Activated naive CD8-positive, alpha-beta T cell treated with anti-CD3 and anti-CD28 coated beads, Interleukin-2, amount 50 U/mL, for 24 hours (primary cell): ENCODE results near the gene GABPB2.

Source experiments
- ATAC-seq: fragments of 150-1000 bp; cut with Tn5 transposase; one replicate; pipeline ENCODE4 v1.10.0; 2021
- DNase-seq: peaks from one replicate; pipeline ENCODE4 v3.0.0; 2021
- H3K27ac Mint-ChIP-seq: one replicate; pipeline ENCODE4 v1.8.0; 2021; ENCODE audit warnings: mild to moderate bottlenecking, mixed read lengths
- H3K27me3 Mint-ChIP-seq: one replicate; pipeline ENCODE4 v1.8.0; 2021; ENCODE audit warnings: mixed read lengths
- H3K36me3 Mint-ChIP-seq: one replicate; pipeline ENCODE4 v1.8.0; 2021; ENCODE audit warnings: low read depth, mixed read lengths
- H3K4me1 Mint-ChIP-seq: one replicate; pipeline ENCODE4 v1.8.0; 2021; ENCODE audit warnings: mixed read lengths
- H3K4me3 Mint-ChIP-seq: one replicate; pipeline ENCODE4 v1.8.0; 2021; ENCODE audit warnings: mild to moderate bottlenecking, moderate library complexity, mixed read lengths
- H3K9me3 Mint-ChIP-seq: one replicate; pipeline ENCODE4 v1.8.0; 2021; ENCODE audit warnings: mixed read lengths

GABPB2 gene

GRCh38 chr1:151051356-151052009 is 19.1 kb upstream of the GABPB2 start:
- H3K27me3 Mint-ChIP-seq = no peaks in the 10 kb centered on the region
- no peak overlapping the region for H3K4me3 Mint-ChIP-seq
- peaks cover 57% of the 10 kb centered on the region for H3K4me1 Mint-ChIP-seq
- H3K27ac Mint-ChIP-seq = peak overlapping the region; percentile 25
- no peaks in the 10 kb centered on the region for H3K9me3 Mint-ChIP-seq
- ATAC-seq = no peak
- no peak for DNase-seq
- peaks cover 63% of the 10 kb centered on the region for H3K36me3 Mint-ChIP-seq

DNA sequence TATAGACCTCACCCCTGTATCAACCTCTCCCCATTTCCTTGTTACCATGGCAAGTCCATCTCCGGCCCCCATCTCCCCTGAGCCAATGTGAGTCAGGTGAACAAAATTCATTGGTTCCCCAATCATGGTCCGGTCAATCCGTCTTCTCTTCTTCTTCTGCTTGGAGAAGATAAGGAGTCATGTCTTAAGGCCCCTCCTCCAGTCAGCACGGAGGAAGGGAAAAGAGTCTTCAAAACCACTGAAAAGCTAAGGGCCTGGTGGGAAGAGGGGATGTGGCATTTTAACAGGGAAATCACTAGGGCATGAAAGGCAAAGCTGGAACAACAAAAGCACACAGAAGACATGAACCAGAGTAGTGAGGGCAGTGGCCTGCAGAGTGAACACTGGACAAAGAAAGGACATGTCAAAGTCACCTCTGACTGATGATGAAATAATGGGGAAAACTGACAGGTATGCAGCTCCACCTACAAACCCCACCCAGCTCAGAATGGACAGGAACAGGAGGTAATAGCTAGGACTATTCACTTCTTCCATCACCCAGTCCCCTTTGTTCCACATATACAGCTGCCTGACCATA is 15.5 kb upstream of the GABPB2 start:
- DNase-seq (no peak), ATAC-seq (no peak)
- Mint-ChIP-seq H3K27me3 (no peaks in the 10 kb centered on the region), H3K4me1 (peaks cover 47% of the 10 kb centered on the region), H3K27ac (peak overlapping the region; percentile 96), H3K36me3 (peaks cover 83% of the 10 kb centered on the region), H3K4me3 (peak overlapping the region; percentile 97), H3K9me3 (no peaks in the 10 kb centered on the region)

DNA sequence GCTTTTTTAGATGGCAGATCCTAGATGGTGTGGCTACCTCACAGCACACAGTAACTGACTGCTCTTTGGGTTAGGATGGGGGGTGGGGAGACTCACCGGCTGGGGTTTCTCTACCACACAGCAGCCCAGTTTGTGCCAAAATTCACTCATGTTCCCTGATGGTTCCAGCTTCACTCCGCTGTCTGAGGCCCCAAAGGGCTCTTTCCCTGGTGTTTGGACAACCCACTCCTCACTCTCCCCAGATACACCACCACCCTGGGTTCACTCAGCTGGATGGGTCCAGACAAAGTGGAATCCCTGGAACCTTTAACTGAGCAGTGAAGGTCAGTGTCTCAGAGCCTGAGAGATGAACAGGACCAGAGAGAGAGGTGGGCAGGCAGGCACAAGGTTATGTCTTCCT is 15.0 kb upstream of the GABPB2 start:
- Mint-ChIP-seq H3K4me3 (peak overlapping the region; percentile 97), H3K27ac (peak overlapping the region; percentile 96), H3K36me3 (peaks cover 79% of the 10 kb centered on the region), H3K4me1 (peaks cover 48% of the 10 kb centered on the region), H3K27me3 (no peaks in the 10 kb centered on the region), H3K9me3 (no peaks in the 10 kb centered on the region)
- no peak for DNase-seq
- no peak for ATAC-seq

GRCh38 chr1:151056149-151056548 is 14.4 kb upstream of the GABPB2 start:
- Mint-ChIP-seq H3K27me3 (no peaks in the 10 kb centered on the region), H3K27ac (peak overlapping the region; percentile 96), H3K36me3 (peaks cover 74% of the 10 kb centered on the region), H3K9me3 (no peaks in the 10 kb centered on the region), H3K4me3 (peak overlapping the region; percentile 97), H3K4me1 (peaks cover 54% of the 10 kb centered on the region)
- no peak for ATAC-seq
- no peak for DNase-seq

GRCh38 chr1:151058692-151059091 is 11.9 kb upstream of the GABPB2 start:
- peaks cover 53% of the 10 kb centered on the region for H3K36me3 Mint-ChIP-seq
- peaks cover 68% of the 10 kb centered on the region for H3K4me1 Mint-ChIP-seq
- no peaks in the 10 kb centered on the region for H3K9me3 Mint-ChIP-seq
- peak overlapping the region; percentile 96 for H3K27ac Mint-ChIP-seq
- no peak for DNase-seq
- no peaks in the 10 kb centered on the region for H3K27me3 Mint-ChIP-seq
- H3K4me3 Mint-ChIP-seq = peak overlapping the region; percentile 97
- no peak for ATAC-seq

DNA sequence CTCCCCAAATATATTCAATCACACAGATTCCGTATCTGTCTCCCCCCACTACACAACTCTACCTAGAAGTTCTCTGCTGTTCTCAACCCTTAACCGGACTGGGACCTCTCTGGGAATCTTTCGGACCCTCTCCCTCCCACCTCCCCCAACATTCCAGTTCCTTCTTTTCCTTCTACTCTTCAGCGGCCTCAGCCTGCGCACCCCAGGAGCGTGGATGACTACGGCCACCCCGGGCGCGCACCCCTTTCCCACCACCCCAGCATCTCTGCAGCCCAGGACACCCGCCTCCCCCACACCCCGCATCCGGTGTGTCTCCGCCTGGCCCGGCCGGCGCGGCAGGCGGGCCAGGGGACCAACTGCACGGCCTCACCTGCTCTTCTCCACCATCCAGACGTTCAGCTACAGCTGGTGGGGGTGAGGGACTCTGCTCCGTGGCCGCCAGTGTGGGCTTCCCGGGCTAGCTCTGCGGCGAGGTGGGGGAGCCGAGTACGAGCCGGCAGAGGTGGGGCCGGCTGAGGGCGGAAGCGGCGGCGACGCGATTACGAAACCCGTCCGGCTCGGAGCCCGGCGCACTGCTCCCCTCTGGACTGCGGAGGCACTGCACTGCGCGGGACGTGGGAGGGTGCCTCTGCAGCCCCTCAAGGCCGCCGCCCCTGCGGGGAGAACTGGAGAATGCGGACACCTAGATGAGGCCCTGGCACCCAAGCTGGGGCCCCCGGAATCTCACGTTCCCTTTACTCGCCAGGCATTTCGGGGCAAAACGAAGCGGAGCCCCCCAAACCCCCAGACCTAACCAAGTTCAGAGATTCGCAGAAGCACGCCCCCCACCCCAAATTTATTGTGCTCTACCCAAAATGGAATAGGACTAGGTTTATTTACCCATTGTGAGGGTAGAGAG is 11.2 kb upstream of the GABPB2 start, which contains the start of gene CDC42SE1:
TSS of gene CDC42SE1 (minus strand) at position 514 of the 898 bp plus-strand sequence. CDS start 3,892 bp downstream, outside the sequence.
- peaks cover 46% of the 10 kb centered on the region for H3K36me3 Mint-ChIP-seq
- peak within 1 kb of the TSS; percentile 96 for H3K27ac Mint-ChIP-seq
- H3K4me1 Mint-ChIP-seq = peaks cover 64% of the 10 kb centered on the region
- H3K4me3 Mint-ChIP-seq = peak within 1 kb of the TSS; percentile 97
- no peaks in the 10 kb centered on the region for H3K9me3 Mint-ChIP-seq
- ATAC-seq (peak; percentile 83), DNase-seq (peak; percentile 88)
- H3K27me3 Mint-ChIP-seq = no peaks in the 10 kb centered on the region

- ATAC-seq (no peak), DNase-seq (peak; percentile 53)
- Mint-ChIP-seq H3K36me3 (peaks cover 38% of the 10 kb centered on the region), H3K9me3 (no peaks in the 10 kb centered on the region), H3K27me3 (no peaks in the 10 kb centered on the region), H3K4me3 (peak within 1 kb of the TSS; percentile 97), H3K27ac (peak within 1 kb of the TSS; percentile 96), H3K4me1 (peaks cover 56% of the 10 kb centered on the region)
Observed at GRCh38 chr1:151060007-151060656, 10.4 kb upstream of the GABPB2 start, which contains the start of gene MLLT11. TSS of gene MLLT11 (plus strand) at chr1:151060397. CDS start at chr1:151067225, 6,828 bp downstream.

DNA sequence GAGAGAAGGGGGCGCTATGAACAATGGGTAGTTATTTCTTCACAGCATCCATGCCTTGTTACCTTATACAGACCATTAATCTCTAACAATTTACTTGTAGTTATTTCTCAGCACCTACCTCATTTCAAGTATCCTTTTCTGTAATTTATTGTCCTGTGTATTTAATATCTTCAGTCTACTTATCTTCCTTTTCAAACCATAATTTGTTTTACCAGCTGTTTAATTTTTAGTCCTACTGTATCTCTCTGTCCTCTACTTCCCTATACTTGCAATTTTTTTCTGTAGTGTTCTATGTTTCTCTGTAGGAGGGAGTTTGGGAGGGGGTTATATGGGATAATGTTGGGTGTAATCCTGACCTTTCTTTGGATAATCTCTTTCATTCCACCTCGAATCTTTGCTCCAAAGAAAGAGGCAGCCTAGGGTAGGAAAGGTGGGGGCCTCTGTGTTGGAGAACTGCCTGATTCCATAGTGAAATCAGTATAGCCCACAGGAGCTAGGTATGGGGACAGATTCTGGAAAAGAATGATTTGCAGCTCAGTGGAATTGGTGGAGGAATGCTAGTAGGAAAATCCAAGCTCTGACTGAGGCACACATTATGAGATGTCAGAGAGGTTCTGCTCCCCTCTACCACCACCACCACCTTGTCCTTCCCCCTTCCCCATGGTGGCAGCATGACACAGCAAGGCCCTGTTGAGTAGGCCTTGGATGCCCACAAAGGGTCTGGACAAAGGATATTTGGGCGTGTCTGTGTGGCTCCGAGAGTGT is 9.7 kb upstream of the GABPB2 start:
- peak overlapping the region; percentile 97 for H3K4me3 Mint-ChIP-seq
- peak overlapping the region; percentile 96 for H3K27ac Mint-ChIP-seq
- DNase-seq = no peak
- no peaks in the 10 kb centered on the region for H3K27me3 Mint-ChIP-seq
- H3K9me3 Mint-ChIP-seq = no peaks in the 10 kb centered on the region
- ATAC-seq = no peak
- H3K4me1 Mint-ChIP-seq = peaks cover 49% of the 10 kb centered on the region
- H3K36me3 Mint-ChIP-seq = peaks cover 31% of the 10 kb centered on the region

DNA sequence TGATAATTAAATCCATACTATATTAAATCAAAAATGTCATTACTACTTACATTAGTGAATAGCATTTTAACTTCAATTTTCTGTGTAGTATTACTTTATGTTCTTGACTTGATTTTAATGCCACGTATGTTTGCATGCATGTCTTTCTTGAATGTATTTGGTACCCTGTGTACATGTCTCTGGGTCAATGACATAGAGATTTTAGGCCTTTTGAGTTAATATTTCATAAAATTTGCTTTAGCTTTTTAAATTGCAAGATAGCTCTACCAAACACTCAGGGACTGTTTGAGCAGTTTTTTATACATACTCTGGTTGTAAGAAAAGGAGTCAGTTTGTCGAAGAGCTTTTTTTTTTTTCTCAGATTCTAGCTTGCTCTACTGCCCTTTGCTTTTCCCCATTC is 8.9 kb upstream of the GABPB2 start:
- Mint-ChIP-seq H3K9me3 (no peaks in the 10 kb centered on the region), H3K27ac (no peak overlapping the region), H3K4me1 (peaks cover 41% of the 10 kb centered on the region), H3K27me3 (no peaks in the 10 kb centered on the region), H3K4me3 (peak overlapping the region; percentile 97), H3K36me3 (peaks cover 25% of the 10 kb centered on the region)
- ATAC-seq (no peak), DNase-seq (no peak)

DNA sequence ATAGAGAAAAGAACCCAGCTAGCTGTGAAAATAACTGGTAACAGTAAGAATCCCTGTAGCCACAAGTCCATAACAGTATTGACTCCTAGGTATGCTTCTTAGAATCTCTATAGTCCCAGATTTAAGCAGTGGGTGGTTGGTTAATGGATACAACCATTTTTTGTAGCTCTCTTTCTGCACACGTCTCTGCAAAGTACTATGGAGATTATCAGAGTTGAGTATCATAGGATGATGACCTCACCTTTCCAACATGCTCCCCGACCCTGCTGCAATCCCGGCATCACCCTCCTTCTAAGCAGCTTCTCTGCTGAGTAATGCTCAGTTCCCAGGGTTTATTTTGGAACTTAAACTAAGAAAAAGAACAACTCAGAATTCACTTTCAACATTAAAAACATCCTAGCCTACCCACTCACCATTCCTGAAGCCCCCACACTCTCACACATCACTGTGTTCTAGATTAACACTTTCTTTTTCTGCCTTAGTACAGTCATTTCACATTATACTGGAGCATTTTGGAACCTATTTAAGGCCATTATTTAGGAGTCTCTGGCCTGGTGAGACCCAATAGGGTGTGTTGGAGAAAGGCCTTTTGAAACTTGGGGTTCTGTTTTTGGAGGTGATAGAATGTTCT is 7.7 kb upstream of the GABPB2 start:
- H3K4me3 Mint-ChIP-seq = no peak overlapping the region
- no peak for DNase-seq
- peaks cover 16% of the 10 kb centered on the region for H3K36me3 Mint-ChIP-seq
- no peaks in the 10 kb centered on the region for H3K9me3 Mint-ChIP-seq
- ATAC-seq = no peak
- peaks cover 29% of the 10 kb centered on the region for H3K4me1 Mint-ChIP-seq
- H3K27me3 Mint-ChIP-seq = no peaks in the 10 kb centered on the region
- H3K27ac Mint-ChIP-seq = no peak overlapping the region

GRCh38 chr1:151065089-151065645 is 5.4 kb upstream of the GABPB2 start:
- Mint-ChIP-seq H3K27me3 (no peaks in the 10 kb centered on the region), H3K9me3 (no peaks in the 10 kb centered on the region), H3K4me1 (peaks cover 38% of the 10 kb centered on the region), H3K4me3 (no peak overlapping the region), H3K27ac (no peak overlapping the region), H3K36me3 (peaks cover 5% of the 10 kb centered on the region)
- ATAC-seq = no peak
- DNase-seq = no peak

DNA sequence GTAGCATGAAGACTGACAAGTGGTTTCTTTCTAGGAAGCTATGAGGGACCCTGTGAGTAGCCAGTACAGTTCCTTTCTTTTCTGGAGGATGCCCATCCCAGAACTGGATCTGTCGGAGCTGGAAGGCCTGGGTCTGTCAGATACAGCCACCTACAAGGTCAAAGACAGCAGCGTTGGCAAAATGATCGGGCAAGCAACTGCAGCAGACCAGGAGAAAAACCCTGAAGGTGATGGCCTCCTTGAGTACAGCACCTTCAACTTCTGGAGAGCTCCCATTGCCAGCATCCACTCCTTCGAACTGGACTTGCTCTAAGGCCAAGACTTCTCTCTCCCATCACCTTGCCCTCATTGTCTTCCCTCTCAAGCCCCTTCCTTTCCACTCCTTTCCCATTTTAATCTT is 3.4 kb upstream of the GABPB2 start:
- Mint-ChIP-seq H3K9me3 (no peaks in the 10 kb centered on the region), H3K27ac (no peak overlapping the region), H3K36me3 (peaks cover 9% of the 10 kb centered on the region), H3K27me3 (no peaks in the 10 kb centered on the region), H3K4me1 (peaks cover 36% of the 10 kb centered on the region), H3K4me3 (no peak overlapping the region)
- no peak for ATAC-seq
- DNase-seq = no peak

DNA sequence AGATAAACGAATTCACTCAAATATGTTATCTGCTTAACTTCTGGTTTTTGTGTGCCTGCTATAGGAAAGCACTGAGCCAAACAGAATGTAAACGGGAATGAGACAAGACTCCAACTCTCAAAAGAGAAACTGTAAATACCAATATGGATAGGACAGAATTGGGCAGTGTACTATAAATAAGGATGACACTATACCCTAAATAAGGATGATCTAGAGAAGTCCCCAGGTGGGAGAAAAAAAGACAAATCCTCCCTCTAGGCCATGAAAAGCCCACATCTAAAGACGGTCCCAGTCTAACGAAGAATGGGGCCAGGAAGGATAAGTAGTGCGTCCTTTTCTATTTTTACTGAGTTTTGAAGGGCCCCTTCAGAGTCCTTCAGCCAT is 1.5 kb upstream of the GABPB2 start:
- Mint-ChIP-seq H3K27me3 (no peaks in the 10 kb centered on the region), H3K4me1 (peaks cover 33% of the 10 kb centered on the region), H3K36me3 (peaks cover 11% of the 10 kb centered on the region), H3K9me3 (no peaks in the 10 kb centered on the region), H3K27ac (peak overlapping the region; percentile 99), H3K4me3 (peak overlapping the region; percentile 97)
- ATAC-seq (no peak), DNase-seq (no peak)
